AG04450 (cell line): ENCODE measurements around the gene FSCN2. TPM values are rescaled to one million over a fixed set of nuclear protein-coding genes. Genes with fewer than 3 reads are reported as not detected.

Source experiments
- CTCF ChIA-PET: fragments of 300-600, 350-600 bp; formaldehyde crosslinking; extraction: SDS; loops from one replicate; lab custom pipeline; 2022; ENCODE audit warnings: antibody characterized with exemption, inconsistent platforms; lab: Charles Lee
- POLR2A ChIA-PET: fragments of 350-600 bp; formaldehyde crosslinking; extraction: SDS; loops from one replicate; lab custom pipeline; 2021; ENCODE audit warnings: antibody characterized with exemption, inconsistent platforms; lab: Yijun Ruan, JAX
- DNase-seq: peaks from one replicate; pipeline ENCODE4 v3.0.0-alpha.2; 2011; ENCODE audit warnings: low read depth, low spot score
- H3K27ac ChIP-seq: one replicate; pipeline ENCODE4 v1.5.1; 2012; ENCODE audit warnings: low read depth, low read length, control low read depth
- H3K27me3 ChIP-seq: one replicate; pipeline ENCODE4 v1.6.0; 2012; ENCODE audit warnings: low read length; ENCODE audit not compliant: control insufficient read depth, insufficient read depth
- H3K4me3 ChIP-seq: 2 replicates; pipeline ENCODE4 v1.5.1; 2011; ENCODE audit warnings: mild to moderate bottlenecking, low read depth, low read length, control low read depth
- H3K9me3 ChIP-seq: 2 replicates; pipeline ENCODE4 v1.5.1; 2012; ENCODE audit warnings: low read length; ENCODE audit not compliant: control insufficient read depth, insufficient read depth
- polyA plus RNA-seq: library from polyadenylated mRNA; depleted of rRNA; stranded (reverse); fragments of >200 nt; gene quantifications from 2 replicates; pipeline ENCODE4 v1.2.3, GENCODE V29; 2011
- TF ChIP-seq, protein P1 (sequence below): IDR thresholded peaks from 2 replicates; pipeline ENCODE4 v1.5.1; 2011; ENCODE audit warnings: low read depth, low read length, control low read depth, inconsistent platforms

FSCN2 gene
- polyA plus RNA-seq, 1 experiment: 0.26 TPM

DNA sequence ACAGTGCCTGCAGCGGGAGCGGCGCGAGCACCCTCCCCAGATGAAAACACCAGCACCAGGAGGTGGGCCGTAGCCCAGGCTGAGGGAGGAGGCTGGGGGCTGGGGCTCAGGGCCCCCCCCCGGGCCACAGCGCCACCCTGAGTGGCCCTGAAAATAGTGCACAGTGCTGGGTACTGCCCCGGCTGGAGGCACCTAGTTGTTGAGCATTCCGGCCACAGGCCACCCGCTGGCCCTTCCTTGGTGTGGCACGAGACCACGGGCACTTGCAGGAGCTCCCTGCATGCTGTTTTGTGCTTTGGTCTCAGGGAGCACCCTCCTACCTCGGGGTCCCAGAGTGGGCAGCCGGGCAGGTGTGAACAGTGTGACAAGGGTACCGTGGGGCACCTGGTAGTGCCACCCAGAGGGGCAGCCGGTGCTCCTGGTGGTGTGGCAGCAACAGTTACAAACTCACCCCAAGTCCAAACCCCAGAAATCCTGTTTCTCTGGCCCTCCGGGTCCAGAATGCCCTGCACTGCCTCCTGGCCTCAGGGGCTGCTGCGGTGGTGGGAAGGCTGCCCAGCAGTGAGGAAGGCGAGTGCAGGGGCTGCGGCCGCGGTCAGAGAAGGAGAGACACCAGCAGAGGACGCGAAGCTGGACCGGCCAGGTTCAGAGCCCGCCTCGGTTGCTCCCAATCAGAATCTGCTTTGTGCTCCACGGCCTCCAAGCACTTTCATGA is 11.9 kb downstream of the FSCN2 start:
- CTCF ChIA-PET: interaction anchor here (0.9 kb wide), 1 partner anchor 21 kb away, joined by 4 read pairs; no protein-coding TSS in a partner anchor
- H3K4me3 ChIP-seq: no peak overlapping the region
- H3K27me3 ChIP-seq: peaks cover 7% of the 10 kb centered on the region
- no peak for DNase-seq
- no peaks in the 10 kb centered on the region; the same call in 1 of the 2 replicates for H3K9me3 ChIP-seq
- H3K27ac ChIP-seq: no peak overlapping the region
- POLR2A ChIA-PET: interaction anchor here (0.7 kb wide), 1 partner anchor 28 kb away, joined by 3 read pairs; no protein-coding TSS in a partner anchor
- TF ChIP-seq, protein P1, sequence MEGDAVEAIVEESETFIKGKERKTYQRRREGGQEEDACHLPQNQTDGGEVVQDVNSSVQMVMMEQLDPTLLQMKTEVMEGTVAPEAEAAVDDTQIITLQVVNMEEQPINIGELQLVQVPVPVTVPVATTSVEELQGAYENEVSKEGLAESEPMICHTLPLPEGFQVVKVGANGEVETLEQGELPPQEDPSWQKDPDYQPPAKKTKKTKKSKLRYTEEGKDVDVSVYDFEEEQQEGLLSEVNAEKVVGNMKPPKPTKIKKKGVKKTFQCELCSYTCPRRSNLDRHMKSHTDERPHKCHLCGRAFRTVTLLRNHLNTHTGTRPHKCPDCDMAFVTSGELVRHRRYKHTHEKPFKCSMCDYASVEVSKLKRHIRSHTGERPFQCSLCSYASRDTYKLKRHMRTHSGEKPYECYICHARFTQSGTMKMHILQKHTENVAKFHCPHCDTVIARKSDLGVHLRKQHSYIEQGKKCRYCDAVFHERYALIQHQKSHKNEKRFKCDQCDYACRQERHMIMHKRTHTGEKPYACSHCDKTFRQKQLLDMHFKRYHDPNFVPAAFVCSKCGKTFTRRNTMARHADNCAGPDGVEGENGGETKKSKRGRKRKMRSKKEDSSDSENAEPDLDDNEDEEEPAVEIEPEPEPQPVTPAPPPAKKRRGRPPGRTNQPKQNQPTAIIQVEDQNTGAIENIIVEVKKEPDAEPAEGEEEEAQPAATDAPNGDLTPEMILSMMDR: no peak

DNA sequence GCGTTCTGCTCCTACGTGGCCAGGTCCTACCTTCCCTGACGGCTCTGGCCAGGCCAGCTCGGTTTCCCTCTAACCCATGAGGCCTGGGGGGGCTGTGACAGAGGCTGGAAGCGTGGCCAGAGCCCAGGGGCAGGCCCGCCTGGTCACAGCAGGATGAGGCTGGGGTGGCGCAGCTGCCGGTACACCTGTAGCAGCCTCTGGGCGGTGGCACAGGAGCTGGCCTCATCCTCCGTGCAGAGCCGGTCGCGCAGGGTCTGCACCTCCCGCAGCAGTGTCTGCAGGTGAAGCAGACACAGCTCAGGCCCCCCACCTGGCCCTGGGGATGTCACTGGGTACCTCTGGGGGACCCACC is 12.5 kb downstream of the FSCN2 start:
- Histone ChIP-seq H3K9me3 (no peaks in the 10 kb centered on the region; the same call in 1 of the 2 replicates), H3K27ac (no peak overlapping the region), H3K27me3 (peaks cover 7% of the 10 kb centered on the region), H3K4me3 (no peak overlapping the region)
- ChIA-PET CTCF (interaction anchor here (0.9 kb wide), 1 partner anchor 20 kb away, joined by 4 read pairs; no protein-coding TSS in a partner anchor), POLR2A (interaction anchor here (0.7 kb wide), 1 partner anchor 29 kb away, joined by 3 read pairs; no protein-coding TSS in a partner anchor)
- TF ChIP-seq, protein P1: no peak
- DNase-seq: no peak

DNA sequence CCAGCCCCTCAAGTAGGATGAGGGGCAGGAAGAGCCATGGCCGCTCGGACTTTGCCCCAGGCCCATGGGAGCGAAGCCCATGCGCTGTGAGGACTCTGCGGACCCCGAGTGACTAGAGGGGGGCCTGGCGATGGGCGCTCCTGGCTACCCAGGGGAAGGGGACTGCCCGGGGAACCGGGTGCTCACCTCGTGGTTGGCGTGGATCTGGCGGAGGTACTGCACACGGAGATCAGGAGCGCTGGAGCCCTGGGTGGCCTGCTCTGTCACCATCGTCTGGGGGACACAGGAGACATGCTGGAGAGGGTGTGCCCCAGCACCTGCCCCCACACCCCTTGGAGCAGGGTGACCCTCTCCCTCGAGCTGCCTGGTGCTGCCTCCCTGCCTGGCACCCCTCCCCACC is 12.9 kb downstream of the FSCN2 start:
- ChIA-PET POLR2A (no interaction called here), CTCF (interaction anchor here (0.9 kb wide), 1 partner anchor 20 kb away, joined by 4 read pairs; no protein-coding TSS in a partner anchor)
- no peak for DNase-seq
- no peak overlapping the region for H3K4me3 ChIP-seq
- peaks cover 4% of the 10 kb centered on the region for H3K27me3 ChIP-seq
- H3K9me3 ChIP-seq: no peaks in the 10 kb centered on the region; the same call in 1 of the 2 replicates
- TF ChIP-seq, protein P1: no peak
- H3K27ac ChIP-seq: no peak overlapping the region

DNA sequence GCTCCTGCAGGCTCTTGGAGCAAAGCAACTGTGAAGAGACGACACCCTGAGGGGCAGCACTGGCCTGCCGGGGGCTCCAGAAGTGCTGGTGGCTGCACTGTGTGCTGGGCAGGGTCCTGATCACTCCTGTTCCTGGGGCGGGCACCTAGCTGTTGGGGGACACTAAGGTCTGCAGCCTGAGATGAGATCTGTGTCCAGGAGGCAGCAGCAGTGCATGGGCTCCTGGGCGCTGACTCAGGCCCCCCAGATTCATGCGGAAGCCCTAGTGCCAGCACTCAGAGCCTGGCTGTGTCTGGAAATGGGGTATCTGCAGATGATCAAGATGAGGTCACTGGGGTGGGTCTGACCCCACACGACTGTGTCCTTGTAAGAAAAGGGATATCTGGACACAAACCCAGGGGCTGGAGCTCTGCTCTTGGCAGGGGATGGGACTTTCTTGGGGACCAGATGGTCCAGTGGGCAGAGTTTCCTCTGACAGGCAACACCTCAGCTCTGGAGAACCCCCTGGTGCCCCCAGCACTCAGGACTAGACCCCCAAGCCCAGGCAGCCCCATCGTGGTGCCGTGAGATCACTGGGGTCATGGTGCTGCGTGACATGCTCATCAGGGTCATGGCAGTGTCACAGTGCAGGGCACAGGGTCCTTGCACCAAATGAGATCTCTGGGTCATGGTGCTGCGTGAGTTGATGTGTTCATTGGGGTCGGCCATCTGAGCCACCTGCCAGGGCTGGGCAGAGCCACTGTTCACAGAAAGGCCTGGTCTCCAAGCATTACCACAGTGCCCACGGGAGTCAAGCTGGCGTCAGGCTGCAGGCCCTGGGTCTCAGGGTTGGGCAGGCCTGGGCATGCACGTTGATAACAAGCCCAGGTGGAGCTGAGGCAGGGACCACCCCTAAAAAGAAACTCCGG is 14.5 kb downstream of the FSCN2 start:
- CTCF ChIA-PET: interaction anchor here (1.0 kb wide), 1 partner anchor 59 kb away, joined by 3 read pairs; no protein-coding TSS in a partner anchor

More for the DNA sequence above, 14.5 kb downstream of the FSCN2 start:
- DNase-seq: no peak
- H3K4me3 ChIP-seq: no peak overlapping the region
- POLR2A ChIA-PET: no interaction called here
- H3K9me3 ChIP-seq: no peaks in the 10 kb centered on the region; the same call in 1 of the 2 replicates
- TF ChIP-seq, protein P1: no peak
- no peaks in the 10 kb centered on the region for H3K27me3 ChIP-seq
- H3K27ac ChIP-seq: no peak overlapping the region
